Osteoblast (primary cell): ENCODE results near the gene PSMB3. TPM values are rescaled to one million over a fixed set of nuclear protein-coding genes. Genes with fewer than 3 reads are reported as not detected.
A peak's percentile ranks its signal among the peaks of the same experiment; 100 is the strongest.

Experiments
- DNase-seq: peaks from one replicate; pipeline ENCODE4 v3.0.0; 2011; ENCODE audit warnings: low spot score, mixed read lengths; ENCODE audit not compliant: insufficient read length; ENCODE audit errors: missing footprints
- H2AFZ ChIP-seq: 2 replicates; pipeline ENCODE4 v1.6.0; 2011; ENCODE audit warnings: mild to moderate bottlenecking, low read length
- H3K27ac ChIP-seq: 2 replicates; pipeline ENCODE4 v1.5.1; 2011; ENCODE audit warnings: mild to moderate bottlenecking, low read depth, low read length, moderate library complexity
- H3K27me3 ChIP-seq: 2 replicates; pipeline ENCODE4 v1.6.0; 2012; ENCODE audit warnings: mild to moderate bottlenecking, control low read depth, inconsistent platforms, low read length, moderate library complexity; ENCODE audit not compliant: insufficient read depth
- H3K36me3 ChIP-seq: 2 replicates; pipeline ENCODE4 v1.5.1; 2011; ENCODE audit warnings: mild to moderate bottlenecking, low read length, control low read depth, moderate library complexity; ENCODE audit not compliant: insufficient read depth
- H3K4me1 ChIP-seq: 2 replicates; pipeline ENCODE4 v1.5.1; 2011; ENCODE audit warnings: mild to moderate bottlenecking, low read length, control low read depth, moderate library complexity; ENCODE audit not compliant: insufficient read depth
- H3K4me2 ChIP-seq: 2 replicates; pipeline ENCODE4 v1.6.0; 2011; ENCODE audit warnings: mild to moderate bottlenecking, low read length; ENCODE audit not compliant: insufficient read depth
- H3K4me3 ChIP-seq: fragments of 200-600 bp; sonication (generic); 3 replicates; pipeline ENCODE4 v1.5.1; 2012; ENCODE audit warnings: mild to moderate bottlenecking, low read length, inconsistent platforms; ENCODE audit not compliant: insufficient read depth
- H3K79me2 ChIP-seq: 2 replicates; pipeline ENCODE4 v1.6.0; 2012; ENCODE audit warnings: mild to moderate bottlenecking, low read length, control low read depth, inconsistent platforms; ENCODE audit not compliant: insufficient read depth
- H3K9me3 ChIP-seq: 2 replicates; pipeline ENCODE4 v1.5.1; 2011; ENCODE audit warnings: low read depth, low read length, control low read depth
- H4K20me1 ChIP-seq: 2 replicates; pipeline ENCODE4 v1.6.0; 2012; ENCODE audit warnings: mild to moderate bottlenecking, low read length, control low read depth; ENCODE audit not compliant: insufficient read depth
- CTCF ChIP-seq: IDR thresholded peaks from 2 replicates; pipeline ENCODE4 v1.5.1; 2011; ENCODE audit warnings: mild to moderate bottlenecking, low read depth, low read length, moderate library complexity; ENCODE audit errors: extremely low read depth
- total RNA-seq: library from RNA; depleted of rRNA; stranded (reverse); fragments of >200 nt; gene quantifications from 2 replicates; pipeline ENCODE4 v1.2.3, GENCODE V29; 2012

The PSMB3 gene
- total RNA-seq, 1 donor = 235 TPM

DNA sequence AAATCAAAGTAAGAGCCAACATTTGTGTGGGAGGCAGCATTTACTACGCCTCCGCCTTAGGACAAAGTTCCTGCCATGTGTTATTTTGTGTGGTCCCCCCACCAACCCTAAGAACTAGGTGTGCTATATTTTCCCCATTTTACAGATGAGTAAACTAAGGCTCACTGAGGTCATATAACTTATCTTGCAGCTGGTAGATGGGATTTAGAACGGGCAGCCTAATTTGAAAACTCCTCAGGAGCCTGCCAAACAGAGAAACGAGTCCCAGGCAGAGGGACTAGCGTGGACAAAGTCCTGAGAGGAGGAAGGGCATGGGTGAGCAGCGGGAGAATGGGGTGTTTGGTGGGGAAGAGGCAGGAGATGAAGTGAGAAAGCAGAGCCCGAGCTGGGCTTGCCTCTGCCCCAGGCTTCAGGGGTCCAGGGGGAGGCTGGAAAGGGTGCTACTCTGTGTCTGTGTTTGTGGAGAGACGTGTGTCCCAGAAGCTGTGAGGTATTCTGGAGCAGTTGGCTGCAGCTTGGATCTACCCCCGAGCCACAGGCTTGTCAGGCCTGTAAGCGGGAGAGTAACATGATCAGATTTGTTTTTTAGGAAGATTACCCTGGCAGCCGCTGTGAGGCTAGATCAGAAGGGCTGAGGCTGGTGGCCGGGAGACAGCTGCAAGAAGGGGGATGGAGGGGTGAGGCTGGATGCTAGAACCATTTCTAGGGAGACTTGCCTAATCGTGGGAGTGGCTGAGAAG lies 42.5 kb upstream of the PSMB3 start:
- H3K9me3 ChIP-seq = no peaks in the 10 kb centered on the region
- H3K27me3 ChIP-seq = no peaks in the 10 kb centered on the region
- no peak overlapping the region for H3K4me2 ChIP-seq
- H4K20me1 ChIP-seq = peaks cover 37% of the 10 kb centered on the region
- H3K79me2 ChIP-seq = peaks cover 18% of the 10 kb centered on the region
- peaks cover 12% of the 10 kb centered on the region for H3K4me1 ChIP-seq
- peak; percentile 86 for DNase-seq
- no peak overlapping the region for H3K27ac ChIP-seq
- no peak overlapping the region for H2AFZ ChIP-seq
- H3K36me3 ChIP-seq = peaks cover 46% of the 10 kb centered on the region
- no peak for TF ChIP-seq CTCF
- H3K4me3 ChIP-seq = no peak overlapping the region

DNA sequence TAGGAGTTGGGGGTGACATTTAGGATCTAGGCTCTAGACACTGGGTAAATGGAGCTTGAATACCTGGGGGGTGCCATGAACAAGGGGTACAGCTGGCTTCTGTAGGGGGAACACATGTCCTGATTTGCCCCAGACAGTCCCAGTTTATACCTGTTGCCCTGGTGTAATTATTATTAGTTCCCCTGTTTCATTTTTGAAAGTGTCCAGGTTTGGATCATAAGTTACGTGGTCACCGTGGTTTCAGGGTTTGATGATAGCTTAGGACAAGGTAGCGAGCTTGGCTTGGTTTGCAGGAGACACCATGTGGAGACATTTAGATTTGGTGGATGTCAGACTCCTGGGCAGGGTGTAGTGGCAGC lies 42.0 kb upstream of the PSMB3 start:
- Histone ChIP-seq H3K4me3 (no peak overlapping the region), H3K79me2 (peaks cover 18% of the 10 kb centered on the region), H3K36me3 (peaks cover 50% of the 10 kb centered on the region), H3K27me3 (no peaks in the 10 kb centered on the region), H2AFZ (no peak overlapping the region), H3K9me3 (no peaks in the 10 kb centered on the region), H3K4me2 (no peak overlapping the region), H3K4me1 (peaks cover 12% of the 10 kb centered on the region), H4K20me1 (peaks cover 37% of the 10 kb centered on the region), H3K27ac (no peak overlapping the region)
- peak; percentile 59 for DNase-seq
- no peak for TF ChIP-seq CTCF

DNA sequence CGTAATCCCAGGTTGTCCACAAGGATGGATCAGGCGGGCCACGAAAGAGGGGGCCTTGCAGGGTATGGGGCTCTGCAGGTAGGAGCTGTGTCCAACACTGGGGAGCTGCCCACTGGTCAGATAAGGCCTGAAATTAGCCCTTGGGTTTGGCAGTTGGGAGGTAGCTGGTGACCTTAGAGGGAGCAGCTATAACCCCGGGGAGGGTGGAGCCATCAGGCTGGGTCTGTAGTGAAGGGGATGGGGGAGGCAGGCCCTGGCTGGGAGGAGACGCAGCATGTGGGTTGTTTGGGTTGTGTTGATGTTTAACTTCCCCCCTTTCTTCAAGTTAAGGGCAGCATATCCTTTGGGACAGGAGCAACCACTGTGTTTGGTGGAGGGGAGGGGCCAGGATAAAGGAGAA lies 41.6 kb upstream of the PSMB3 start:
- peaks cover 11% of the 10 kb centered on the region for H3K4me1 ChIP-seq
- H3K9me3 ChIP-seq = no peaks in the 10 kb centered on the region
- DNase-seq = peak; percentile 59
- H3K4me2 ChIP-seq = no peak overlapping the region
- H3K79me2 ChIP-seq = peaks cover 15% of the 10 kb centered on the region
- no peak overlapping the region for H2AFZ ChIP-seq
- H3K36me3 ChIP-seq = peaks cover 50% of the 10 kb centered on the region
- no peak overlapping the region for H3K27ac ChIP-seq
- peaks cover 37% of the 10 kb centered on the region for H4K20me1 ChIP-seq
- H3K4me3 ChIP-seq = no peak overlapping the region
- no peak for TF ChIP-seq CTCF
- no peaks in the 10 kb centered on the region for H3K27me3 ChIP-seq

GRCh38 chr17:38711792-38712571 lies 40.6 kb upstream of the PSMB3 start:
- DNase-seq = peak; percentile 72
- H3K36me3 ChIP-seq = peaks cover 54% of the 10 kb centered on the region
- H4K20me1 ChIP-seq = peaks cover 27% of the 10 kb centered on the region
- H3K4me3 ChIP-seq = no peak overlapping the region
- H3K27ac ChIP-seq = no peak overlapping the region
- no peak overlapping the region for H2AFZ ChIP-seq
- no peak for TF ChIP-seq CTCF
- H3K27me3 ChIP-seq = no peaks in the 10 kb centered on the region
- H3K79me2 ChIP-seq = peaks cover 7% of the 10 kb centered on the region
- H3K4me1 ChIP-seq = peaks cover 1% of the 10 kb centered on the region
- no peaks in the 10 kb centered on the region for H3K9me3 ChIP-seq
- no peak overlapping the region for H3K4me2 ChIP-seq
